Gastrocnemius medialis (tissue), 4 donors: Measurements from ENCODE around the gene TBL1X. TPM values are rescaled to one million over a fixed set of nuclear protein-coding genes. Genes with fewer than 3 reads are reported as not detected.

Experiments
- ATAC-seq, 2 donors: fragments of 150-250 bp; one replicate each; pipeline ENCODE4 v1.9.1; 2016
- DNase-seq, 2 donors: peaks; one replicate each; pipeline ENCODE4 v3.0.0-alpha.2; 2019
- H3K27ac ChIP-seq, 4 donors: fragments of 200-600 bp; sonication (generic); 1 replicate in 1 of 4; 2 replicates in 3 of 4; pipeline ENCODE4 v1.5.1; 2016 to 2018; ENCODE audit warnings: mild to moderate bottlenecking in 2 of 4, moderate library complexity in 1 of 4
- H3K27me3 ChIP-seq, 3 donors: fragments of 200-600 bp; sonication (generic) in 2 of 3; 1 replicate in 1 of 3; 2 replicates in 2 of 3; pipeline versions ENCODE4 v1.5.1 to v1.6.0; 2016 to 2019; ENCODE audit warnings: mild to moderate bottlenecking in 1 of 3, moderate library complexity in 1 of 3
- H3K36me3 ChIP-seq, 2 donors: fragments of 200-600 bp; sonication (generic) in 1 of 2; one replicate each; pipeline ENCODE4 v1.5.1; 2017 to 2018
- H3K4me1 ChIP-seq, 2 donors: fragments of 200-600 bp; sonication (generic) in 1 of 2; one replicate each; pipeline ENCODE4 v1.5.1; 2016 to 2017; ENCODE audit warnings: mild to moderate bottlenecking in 2 of 2
- H3K4me3 ChIP-seq, 4 donors: fragments of 200-600 bp; sonication (generic) in 3 of 4; 1 replicate in 1 of 4; 2 replicates in 3 of 4; pipeline ENCODE4 v1.5.1; 2016 to 2019; ENCODE audit warnings: mild to moderate bottlenecking in 2 of 4
- H3K9me3 ChIP-seq, 3 donors: fragments of 200-600 bp; sonication (generic) in 2 of 3; 1 replicate in 1 of 3; 2 replicates in 2 of 3; pipeline ENCODE4 v1.5.1; 2016 to 2019
- CTCF ChIP-seq, 5 experiments: fragments of 450-650 bp in 3 of 5; fragments of 200-600 bp in 2 of 5; sonication (generic) in 2 of 5; IDR thresholded peaks in 4 of 5; conservative IDR thresholded peaks in 1 of 5; 1 replicate in 4 of 5; 2 replicates in 1 of 5; pipeline ENCODE4 v1.5.1; 2016 to 2019; ENCODE audit warnings: antibody characterized with exemption in 5 of 5, mild to moderate bottlenecking in 3 of 5, moderate library complexity in 3 of 5
- POLR2A ChIP-seq, 2 donors: fragments of 450-650 bp; IDR thresholded peaks; one replicate each; pipeline ENCODE4 v1.6.1; 2017; ENCODE audit warnings: antibody characterized with exemption in 2 of 2, mild to moderate bottlenecking in 2 of 2, moderate library complexity in 2 of 2
- in situ Hi-C, 4 donors: fragments of 200-750 bp; cut with MboI; loops; one replicate each; pipeline versions ENCODE4 v1.15.0 to v1.8.0; 2017; ENCODE audit warnings: low sequenced_read_pairs in 4 of 4
- intact Hi-C: fragments of 100-400 bp; cut with DNase I; formaldehyde crosslinking; loops from one replicate; pipeline ENCODE4 v1.15.1; 2023; ENCODE audit warnings: low total_unique reads
- total RNA-seq, 4 donors: library from RNA; depleted of rRNA; stranded (reverse); fragments of >200 nt; gene quantifications; one replicate each; pipeline versions ENCODE4 v1.1.0 to v1.2.3, GENCODE V29; 2016

TBL1X gene
- total RNA-seq, 4 donors from 2014 or later, result 6.7 to 16.8 (median 8.0) TPM

GRCh38 chrX:9510366-9510765, 45.5 kb downstream of the TBL1X start:
- in situ Hi-C loops (no loop called here), intact Hi-C loops (no loop called here)
- no peaks in the 10 kb centered on the region for H3K36me3 ChIP-seq
- H3K27ac ChIP-seq, result no peak overlapping the region
- DNase-seq (no peak), ATAC-seq (no peak)
- no peaks in the 10 kb centered on the region for H3K27me3 ChIP-seq
- no peaks in the 10 kb centered on the region for H3K9me3 ChIP-seq
- H3K4me1 ChIP-seq, result no peaks in the 10 kb centered on the region
- no peak overlapping the region for H3K4me3 ChIP-seq
- TF ChIP-seq POLR2A (IDR thresholded peaks at IDR 0.05) (no peak), CTCF (IDR thresholded peaks at IDR 0.05 in 4 of 5, conservative IDR thresholded peaks at IDR 0.05 in 1 of 5) (no peak)

- in situ Hi-C loops, result no loop called here
- Histone ChIP-seq H3K27me3 (no peaks in the 10 kb centered on the region), H3K4me1 (no peaks in the 10 kb centered on the region), H3K27ac (no peak overlapping the region), H3K36me3 (no peaks in the 10 kb centered on the region), H3K4me3 (no peak overlapping the region), H3K9me3 (no peaks in the 10 kb centered on the region)
- DNase-seq, result no peak
- intact Hi-C loops, result no loop called here
- ATAC-seq, result no peak
- TF ChIP-seq CTCF (IDR thresholded peaks at IDR 0.05 in 4 of 5, conservative IDR thresholded peaks at IDR 0.05 in 1 of 5) (no peak), POLR2A (IDR thresholded peaks at IDR 0.05) (no peak)
Observed at GRCh38 chrX:9510980-9511379, 46.1 kb downstream of the TBL1X start.

- Histone ChIP-seq H3K36me3 (no peaks in the 10 kb centered on the region), H3K9me3 (no peaks in the 10 kb centered on the region), H3K4me1 (peaks cover 3 to 14% of the 10 kb centered on the region in 2 donors), H3K27me3 (no peaks in the 10 kb centered on the region), H3K27ac (no peak overlapping the region), H3K4me3 (no peak overlapping the region)
- TF ChIP-seq POLR2A (IDR thresholded peaks at IDR 0.05) (no peak), CTCF (IDR thresholded peaks at IDR 0.05 in 4 of 5, conservative IDR thresholded peaks at IDR 0.05 in 1 of 5) (no peak)
- DNase-seq, result no peak
- intact Hi-C loops, result loop anchor here (5.0 kb wide), 1 partner anchor 53 kb away; no protein-coding TSS in a partner anchor
- ATAC-seq, result no peak
- in situ Hi-C loops, result no loop called here
Observed at GRCh38 chrX:9515489-9515888, 50.6 kb downstream of the TBL1X start.

GRCh38 chrX:9515973-9516538, 51.2 kb downstream of the TBL1X start:
- Histone ChIP-seq H3K4me3 (no peak overlapping the region), H3K4me1 (peaks cover 3 to 14% of the 10 kb centered on the region in 2 donors), H3K9me3 (no peaks in the 10 kb centered on the region), H3K36me3 (no peaks in the 10 kb centered on the region), H3K27me3 (no peaks in the 10 kb centered on the region), H3K27ac (no peak overlapping the region)
- intact Hi-C loops, result loop anchor here (5.0 kb wide), 1 partner anchor 54 kb away; no protein-coding TSS in a partner anchor
- TF ChIP-seq CTCF (IDR thresholded peaks at IDR 0.05 in 4 of 5, conservative IDR thresholded peaks at IDR 0.05 in 1 of 5), result no peak
- TF ChIP-seq POLR2A (IDR thresholded peaks at IDR 0.05), result no peak
- DNase-seq (no peak), ATAC-seq (no peak)
- in situ Hi-C loops, result no loop called here

- no peak for ATAC-seq
- H3K27me3 ChIP-seq, result no peaks in the 10 kb centered on the region
- no peak for TF ChIP-seq CTCF (IDR thresholded peaks at IDR 0.05 in 4 of 5, conservative IDR thresholded peaks at IDR 0.05 in 1 of 5)
- no peak for TF ChIP-seq POLR2A (IDR thresholded peaks at IDR 0.05)
- H3K4me3 ChIP-seq, result no peak overlapping the region
- no peak overlapping the region for H3K27ac ChIP-seq
- H3K4me1 ChIP-seq, result peaks cover 3 to 14% of the 10 kb centered on the region in 2 donors
- intact Hi-C loops (loop anchor here (5.0 kb wide), 1 partner anchor 54 kb away; no protein-coding TSS in a partner anchor), in situ Hi-C loops (no loop called here)
- no peaks in the 10 kb centered on the region for H3K9me3 ChIP-seq
- no peaks in the 10 kb centered on the region for H3K36me3 ChIP-seq
- DNase-seq, result no peak
Observed at GRCh38 chrX:9516635-9517034, 51.8 kb downstream of the TBL1X start.
